Epithelial cell of prostate (primary cell): ENCODE results near the gene MRPL45.

Experiments used
- DNase-seq: peaks from one replicate; pipeline ENCODE4 v3.0.0-alpha.2; 2011; ENCODE audit warnings: low read depth, low spot score
- H3K27ac ChIP-seq: fragments of 450-650 bp; 2 replicates; pipeline ENCODE4 v1.5.1; 2017; ENCODE audit warnings: mild to moderate bottlenecking

MRPL45 gene

DNA sequence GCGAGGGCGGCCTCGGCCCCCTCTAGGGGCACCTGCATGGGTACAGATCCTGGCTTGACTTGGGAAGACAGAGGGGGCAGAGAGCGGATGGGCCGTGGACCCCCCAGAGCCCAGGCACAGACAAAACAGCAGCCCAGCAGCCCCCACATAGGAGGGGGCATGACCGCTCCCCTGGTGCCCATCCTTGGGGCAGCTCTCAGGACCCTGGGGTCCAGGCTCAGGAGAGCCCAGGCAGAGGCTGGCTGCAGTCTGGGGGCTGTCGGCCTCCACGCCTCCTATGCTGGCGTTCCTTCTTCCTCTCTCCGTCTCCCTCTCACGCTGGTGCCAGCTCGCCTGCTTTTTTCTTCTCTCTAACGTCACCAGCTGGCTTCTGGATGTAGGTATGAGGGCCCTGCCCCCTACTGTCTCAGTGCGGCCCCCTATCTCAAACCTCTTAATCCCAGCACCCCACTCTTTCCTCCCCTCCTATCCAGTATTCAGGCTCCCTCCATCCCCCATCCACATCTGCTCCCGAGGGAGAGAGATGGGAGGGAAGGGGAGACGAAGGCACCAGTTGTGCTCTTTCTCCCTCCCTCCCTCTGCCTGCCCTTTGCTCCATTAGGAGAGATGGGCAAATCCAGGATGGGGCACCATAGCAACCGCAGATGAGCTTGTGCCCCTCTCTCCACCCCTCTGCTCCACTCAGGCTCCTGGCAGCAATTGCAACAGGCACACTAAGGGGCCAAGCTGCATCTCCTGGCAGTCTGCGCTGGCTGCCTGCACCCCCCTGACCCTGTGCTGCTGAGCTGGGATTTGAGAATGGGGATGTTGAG is 46.8 kb downstream of the MRPL45 start, which contains the start of gene GPR179:
Gene GPR179, minus strand, starts transcription at position 349 of the 812 bp plus-strand sequence. Its CDS starts 167 bp downstream, at position 182.
- H3K27ac ChIP-seq, result no peak within 1 kb of the TSS
- DNase-seq, result no peak

- no peak overlapping the region for H3K27ac ChIP-seq
- no peak for DNase-seq
Observed at GRCh38 chr17:38344420-38344745, 47.4 kb downstream of the MRPL45 start.

DNA sequence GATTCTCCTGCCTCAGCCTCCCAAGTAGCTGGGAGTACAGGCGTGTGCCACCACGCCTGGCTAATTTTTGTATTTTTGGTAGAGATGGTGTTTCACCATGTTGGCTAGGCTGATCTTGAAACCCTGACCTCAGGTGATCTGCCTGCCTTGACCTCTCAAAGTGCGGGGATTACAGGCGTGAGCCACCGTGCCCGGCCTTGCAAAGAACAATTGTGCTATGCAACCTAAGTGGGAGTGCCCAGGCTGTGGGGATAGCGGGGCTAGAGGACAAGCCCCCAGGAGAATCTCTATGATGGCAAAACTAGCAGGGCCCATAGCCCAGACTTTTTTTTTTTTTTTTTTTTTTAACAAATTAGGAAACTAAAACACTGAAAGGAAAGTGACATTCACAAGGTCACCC is 48.8 kb downstream of the MRPL45 start:
- no peak overlapping the region for H3K27ac ChIP-seq
- no peak for DNase-seq

GRCh38 chr17:38349097-38349730 is 52.2 kb downstream of the MRPL45 start:
- DNase-seq, result no peak
- no peak overlapping the region for H3K27ac ChIP-seq

GRCh38 chr17:38350035-38350434 is 53.1 kb downstream of the MRPL45 start:
- H3K27ac ChIP-seq, result no peak overlapping the region

GRCh38 chr17:38351412-38352222 is 54.6 kb downstream of the MRPL45 start, which contains the start of gene SOCS7:
TSS of gene SOCS7 (plus strand) at chr17:38351844. CDS start at chr17:38352053, 209 bp downstream.
- peak within 1 kb of the TSS; percentile 48 for H3K27ac ChIP-seq
- DNase-seq, result no peak

More at GRCh38 chr17:38350035-38350434, 53.1 kb downstream of the MRPL45 start:
- DNase-seq, result no peak

DNA sequence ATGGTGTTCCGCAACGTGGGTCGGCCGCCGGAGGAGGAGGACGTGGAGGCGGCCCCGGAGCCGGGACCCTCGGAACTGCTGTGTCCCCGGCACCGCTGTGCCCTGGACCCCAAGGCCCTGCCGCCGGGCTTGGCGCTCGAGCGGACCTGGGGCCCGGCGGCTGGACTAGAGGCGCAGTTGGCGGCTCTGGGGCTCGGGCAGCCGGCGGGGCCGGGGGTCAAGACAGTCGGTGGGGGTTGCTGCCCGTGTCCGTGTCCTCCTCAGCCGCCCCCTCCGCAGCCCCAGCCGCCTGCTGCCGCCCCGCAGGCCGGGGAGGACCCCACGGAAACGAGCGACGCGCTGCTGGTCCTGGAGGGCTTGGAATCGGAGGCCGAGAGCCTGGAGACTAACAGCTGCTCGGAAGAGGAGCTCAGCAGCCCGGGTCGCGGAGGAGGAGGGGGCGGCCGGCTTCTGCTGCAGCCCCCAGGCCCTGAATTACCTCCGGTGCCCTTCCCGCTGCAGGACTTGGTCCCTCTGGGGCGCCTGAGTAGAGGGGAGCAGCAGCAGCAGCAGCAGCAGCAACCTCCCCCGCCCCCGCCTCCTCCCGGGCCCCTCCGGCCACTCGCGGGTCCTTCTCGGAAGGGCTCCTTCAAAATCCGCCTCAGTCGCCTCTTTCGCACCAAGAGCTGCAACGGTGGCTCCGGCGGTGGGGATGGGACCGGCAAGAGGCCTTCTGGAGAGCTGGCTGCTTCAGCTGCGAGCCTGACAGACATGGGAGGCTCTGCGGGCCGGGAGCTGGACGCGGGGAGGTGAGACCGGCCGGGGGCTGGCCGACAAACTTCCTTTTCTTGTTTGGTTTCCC is 55.5 kb downstream of the MRPL45 start:
- DNase-seq, result no peak
- H3K27ac ChIP-seq, result peak overlapping the region; percentile 48

- H3K27ac ChIP-seq, result no peak overlapping the region
- DNase-seq, result no peak
Observed at GRCh38 chr17:38353086-38353604, 56.2 kb downstream of the MRPL45 start.

GRCh38 chr17:38353668-38354067 is 56.7 kb downstream of the MRPL45 start:
- no peak for DNase-seq
- no peak overlapping the region for H3K27ac ChIP-seq

DNA sequence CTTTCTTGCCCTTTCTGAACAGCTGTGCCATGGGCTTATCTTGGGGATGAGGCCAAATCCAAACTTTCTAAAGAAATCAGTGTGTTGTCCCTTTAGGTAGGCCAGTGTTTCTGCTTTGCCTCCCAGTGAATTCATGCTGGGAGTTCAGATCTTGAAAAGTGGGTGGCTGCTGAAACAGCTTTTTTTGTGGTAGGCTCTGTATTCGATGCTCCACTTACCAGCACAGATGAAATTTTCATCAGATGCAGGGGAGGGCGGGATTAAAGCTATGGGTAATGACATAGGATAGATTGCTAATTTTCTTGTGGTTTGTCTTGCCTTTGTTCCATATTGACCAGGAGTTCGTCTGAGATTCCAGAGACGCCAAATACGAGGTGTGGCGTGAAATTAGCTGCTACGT is 57.5 kb downstream of the MRPL45 start:
- no peak for DNase-seq
- no peak overlapping the region for H3K27ac ChIP-seq

DNA sequence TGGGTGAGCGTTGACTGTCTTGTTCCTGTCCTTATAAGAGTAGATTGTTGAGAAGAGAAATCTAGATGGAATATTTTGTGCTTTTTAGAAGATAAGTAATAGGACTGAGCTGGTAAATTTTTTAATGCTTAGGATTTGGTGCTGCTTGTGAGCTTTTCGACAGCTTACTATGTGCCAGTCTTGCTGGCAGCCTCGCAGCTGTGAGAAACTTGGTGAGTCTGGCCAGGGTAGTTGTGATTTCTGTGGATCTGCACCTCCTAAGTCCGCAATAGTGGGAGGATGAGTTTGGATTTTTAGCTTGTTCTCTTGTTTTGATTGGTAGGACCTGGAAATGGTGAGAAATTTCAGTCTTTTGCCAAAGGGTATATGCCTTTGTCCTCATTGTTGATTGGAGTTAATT is 58.3 kb downstream of the MRPL45 start:
- DNase-seq, result no peak
- no peak overlapping the region for H3K27ac ChIP-seq

DNA sequence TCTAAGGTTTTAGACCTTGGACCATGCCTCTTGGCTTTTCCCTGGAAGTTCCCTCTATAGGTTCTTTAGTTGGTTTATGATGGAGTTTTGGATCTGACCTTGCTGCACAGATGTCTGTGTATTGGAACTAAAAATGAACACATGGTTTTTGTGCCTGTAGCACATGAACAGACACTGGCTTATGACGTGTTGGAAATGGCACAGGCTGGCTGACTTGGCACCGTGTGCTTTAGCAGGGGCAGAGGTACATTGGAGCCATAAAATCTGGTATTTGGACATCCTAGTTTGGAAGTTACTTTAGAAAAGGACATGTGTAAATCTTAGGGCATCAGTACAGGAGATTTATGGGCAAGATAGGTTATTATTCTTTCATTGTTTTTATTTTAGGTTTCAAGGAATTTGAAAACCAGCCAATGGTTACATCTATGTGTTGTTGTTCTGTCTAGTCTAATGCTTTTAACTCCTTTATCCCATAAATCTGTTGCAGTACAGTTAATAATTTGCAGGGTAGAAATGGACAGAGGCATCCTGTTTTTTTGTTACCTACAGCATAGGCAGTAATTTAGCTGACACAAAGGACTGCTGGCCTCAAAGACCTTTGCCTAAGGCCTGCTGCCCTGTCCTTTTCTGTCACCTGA is 60.6 kb downstream of the MRPL45 start:
- DNase-seq, result no peak

GRCh38 chr17:38358586-38359513 is 61.9 kb downstream of the MRPL45 start:
- H3K27ac ChIP-seq, result peak overlapping the region; percentile 21
- DNase-seq, result no peak

More for the DNA sequence above, 60.6 kb downstream of the MRPL45 start:
- H3K27ac ChIP-seq, result no peak overlapping the region

GRCh38 chr17:38361694-38362465 is 64.9 kb downstream of the MRPL45 start:
- peak overlapping the region; percentile 60 for H3K27ac ChIP-seq
- DNase-seq, result peak; percentile 26

DNA sequence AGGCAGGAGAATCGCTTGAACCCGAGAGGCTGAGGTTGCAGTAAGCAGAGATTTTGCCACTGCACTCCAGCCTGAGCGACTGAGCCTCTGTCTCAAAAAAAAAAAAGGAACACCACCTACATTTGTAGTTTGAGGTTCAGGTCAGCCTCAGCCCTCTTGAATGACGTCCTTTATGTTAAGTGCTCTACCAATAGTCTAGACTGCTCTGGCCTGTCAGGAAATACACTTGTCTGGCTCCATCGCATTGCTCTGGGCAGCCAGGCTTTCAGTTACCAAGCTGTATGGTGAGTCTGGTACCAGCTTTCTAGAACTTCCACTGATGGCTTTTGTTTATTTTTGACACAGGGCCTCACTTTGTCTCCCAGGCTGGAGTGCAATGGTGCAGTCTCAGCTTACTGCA is 66.0 kb downstream of the MRPL45 start:
- H3K27ac ChIP-seq, result no peak overlapping the region
- no peak for DNase-seq

GRCh38 chr17:38364741-38365140 is 67.8 kb downstream of the MRPL45 start:
- no peak overlapping the region for H3K27ac ChIP-seq
- no peak for DNase-seq

- no peak for DNase-seq
Observed at GRCh38 chr17:38369124-38369886, 72.3 kb downstream of the MRPL45 start.

More at GRCh38 chr17:38369124-38369886, 72.3 kb downstream of the MRPL45 start:
- H3K27ac ChIP-seq, result no peak overlapping the region
